ENCODE data around the gene OR10A4.
"Not testable (repeated sequence)": the region's sequence is repeated elsewhere in the genome, so short reads cannot be mapped to it uniquely, and the experiment has no call there.

The OR10A4 gene

DNA sequence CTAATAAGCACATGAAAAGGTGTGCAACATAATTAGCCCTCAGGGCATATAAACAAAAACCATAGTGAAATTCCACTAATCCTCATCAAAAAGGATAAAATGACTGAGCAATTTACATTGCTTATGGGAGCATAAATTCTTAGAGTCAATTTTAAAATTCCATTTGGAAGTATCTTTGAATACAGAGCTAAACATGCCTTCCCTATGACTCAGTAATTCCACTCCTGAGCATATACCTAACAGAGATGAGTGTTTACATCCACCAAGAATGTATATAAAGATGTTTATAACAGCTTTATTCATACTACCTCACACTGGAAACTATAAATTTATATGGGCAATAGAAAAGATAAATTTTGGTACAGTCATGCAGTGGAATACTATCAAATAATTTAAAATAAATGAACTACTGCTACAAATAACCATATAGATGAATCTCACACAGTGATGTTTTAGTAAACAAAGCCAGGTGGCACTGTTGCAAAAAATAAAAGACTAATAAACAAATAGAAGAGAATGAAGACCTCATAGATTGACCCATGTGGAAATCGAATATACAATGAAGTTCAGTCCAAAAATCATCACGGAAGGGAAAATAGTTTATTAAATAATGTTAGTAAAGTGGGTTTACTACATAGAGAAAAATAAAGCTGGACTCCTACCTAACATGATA lies 24.0 kb downstream of the OR10A4 start:
- no peak for DNase-seq

DNA sequence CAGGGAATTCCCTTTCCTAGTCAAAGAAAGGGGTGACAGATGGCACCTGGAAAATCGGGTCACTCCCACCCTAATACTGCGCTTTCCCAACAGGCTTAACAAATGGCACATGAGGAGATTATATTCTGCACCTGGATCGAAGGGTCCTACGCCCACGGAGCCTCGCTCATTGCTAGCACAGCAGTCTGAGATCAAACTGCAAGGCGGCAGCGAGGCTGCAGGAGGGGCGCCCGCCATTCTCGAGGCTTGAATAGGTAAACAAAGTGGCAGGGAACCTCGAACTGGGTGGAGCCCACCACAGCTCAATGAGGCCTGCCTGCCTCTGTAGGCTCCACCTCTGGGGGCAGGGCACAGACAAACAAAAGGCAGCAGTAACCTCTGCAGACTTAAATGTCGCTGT lies 28.4 kb downstream of the OR10A4 start:
- not testable (repeated sequence) for DNase-seq

DNA sequence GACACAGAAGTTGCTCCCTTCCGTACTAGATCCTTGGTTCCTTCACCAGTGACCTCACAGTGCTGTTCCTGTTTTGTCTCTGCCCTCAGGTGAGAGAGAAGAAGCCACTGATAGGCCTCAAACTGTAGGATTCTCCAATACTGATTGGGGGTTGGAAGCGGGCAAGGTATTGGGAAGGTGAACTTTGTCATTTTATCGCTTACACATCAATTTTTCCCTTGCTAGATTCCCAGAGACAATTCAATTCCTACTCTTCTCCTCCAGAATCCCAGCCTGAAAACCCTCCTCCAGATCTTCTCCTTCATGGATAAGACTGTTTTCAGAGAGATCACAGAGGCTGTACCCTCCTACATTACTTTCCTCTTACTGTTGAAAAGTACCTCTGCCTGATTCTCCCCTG lies 35.0 kb downstream of the OR10A4 start:
- DNase-seq, result no peak

DNA sequence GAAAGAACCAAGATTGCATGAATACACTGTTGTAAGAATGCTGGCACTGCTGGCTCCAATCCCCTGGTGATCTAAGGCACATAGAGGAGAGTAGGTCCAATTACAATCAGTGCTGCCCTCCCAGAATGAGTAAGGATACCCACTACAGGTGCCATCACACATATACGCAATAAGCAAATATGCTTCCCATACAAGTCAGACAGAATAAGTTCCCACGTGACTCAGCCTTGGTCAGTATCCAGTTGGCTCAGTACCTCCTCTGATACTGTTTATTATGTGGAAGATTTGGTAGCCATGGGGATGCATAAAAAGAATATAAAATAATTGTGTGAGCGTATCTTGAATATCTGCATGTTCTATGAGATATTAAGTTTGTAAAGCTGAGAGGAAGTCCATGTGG lies 35.5 kb downstream of the OR10A4 start:
- no peak for DNase-seq

DNA sequence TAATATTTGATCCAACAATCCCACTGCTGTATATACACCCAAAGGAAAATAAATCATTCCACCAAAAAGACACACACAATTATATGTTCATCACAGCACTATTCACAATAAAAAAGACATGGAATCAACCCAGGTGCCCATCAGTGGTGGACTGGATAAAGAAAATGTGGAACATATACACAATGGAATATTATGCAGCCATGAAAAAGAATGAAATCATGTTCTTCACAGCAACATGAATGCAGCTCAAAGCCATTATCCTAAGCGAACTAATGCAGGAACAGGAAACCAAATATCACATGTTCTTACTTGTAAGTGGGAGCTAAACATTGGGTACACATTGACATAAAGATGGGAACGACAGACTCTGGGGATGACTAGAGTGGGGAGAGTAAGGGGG lies 43.3 kb downstream of the OR10A4 start:
- DNase-seq, result no peak

DNA sequence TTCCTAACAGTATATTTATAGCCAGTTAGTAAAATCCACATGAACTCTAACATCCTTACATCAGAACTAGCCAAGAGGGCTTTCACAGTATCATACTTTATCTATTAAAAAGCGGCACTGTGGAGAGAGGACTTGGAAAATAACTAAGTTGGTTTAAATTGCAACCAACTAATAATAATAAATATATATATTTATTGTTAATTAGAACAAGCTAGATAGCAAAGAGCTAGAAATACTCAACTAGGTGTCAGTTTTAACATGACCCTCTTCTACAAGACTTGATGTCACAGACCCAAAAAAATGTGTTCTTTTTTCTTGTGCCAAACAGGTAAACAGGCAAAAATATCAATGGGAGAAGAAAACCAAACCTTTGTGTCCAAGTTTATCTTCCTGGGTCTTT lies 44.3 kb downstream of the OR10A4 start, which contains the start of gene OR2D3:
Gene OR2D3, plus strand, starts transcription at position 301 of the 400 bp plus-strand sequence. Its CDS starts 0 bp downstream, at position 301.
- no peak for DNase-seq

DNA sequence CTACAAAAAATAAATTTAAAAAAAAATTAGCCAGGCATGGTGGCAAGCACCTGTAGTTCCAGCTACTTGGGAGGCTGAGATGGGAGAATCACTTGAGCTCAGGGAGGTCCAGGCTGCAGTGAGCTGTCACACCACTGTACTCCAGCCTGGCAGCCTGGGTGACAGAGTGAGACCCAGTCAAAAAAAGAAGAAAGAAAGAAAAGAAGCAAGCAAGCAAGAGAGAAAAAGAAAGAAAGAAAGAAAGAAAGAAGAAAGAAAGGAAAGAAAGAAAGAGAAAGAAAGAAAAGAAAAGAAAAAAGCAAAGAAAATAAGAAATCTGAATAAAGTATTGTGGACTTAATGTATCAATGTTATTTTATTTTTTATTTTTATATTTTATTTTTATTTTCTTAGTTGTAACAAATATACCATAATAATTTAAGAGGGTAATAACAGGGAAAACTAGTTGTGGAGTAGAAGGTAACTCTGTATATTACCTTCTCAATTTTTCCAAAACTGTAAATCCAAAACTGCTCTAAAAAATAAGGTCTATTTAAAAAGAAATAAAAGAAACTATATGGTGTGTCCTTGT lies 48.7 kb downstream of the OR10A4 start:
- no peak for DNase-seq

DNA sequence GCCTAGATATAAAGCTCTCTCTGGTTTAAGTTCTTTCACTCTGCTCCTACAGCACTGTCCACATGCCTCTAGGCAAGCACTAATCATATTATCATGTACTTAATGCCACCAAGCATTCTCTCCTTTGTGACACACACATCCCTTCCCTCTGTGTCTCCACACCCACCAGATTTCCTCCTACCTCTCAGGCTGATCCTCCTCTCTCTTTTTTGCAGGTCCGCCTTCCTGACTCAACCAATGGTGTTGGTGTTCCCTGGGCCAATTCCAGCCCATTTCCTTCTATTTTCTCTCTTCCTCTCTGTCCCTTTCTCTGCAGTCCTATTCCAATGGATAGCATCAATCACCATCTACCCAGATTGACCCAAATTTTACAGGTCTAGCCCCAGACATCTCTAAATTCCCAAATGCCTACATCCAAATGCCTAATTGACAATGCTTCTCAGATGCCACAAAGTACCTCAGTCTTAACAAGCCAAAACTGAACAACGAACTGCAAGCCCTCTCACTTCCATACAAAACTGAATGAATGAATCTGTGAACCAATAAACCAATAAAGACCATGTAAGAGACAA lies 49.3 kb downstream of the OR10A4 start:
- no peak for DNase-seq

DNA sequence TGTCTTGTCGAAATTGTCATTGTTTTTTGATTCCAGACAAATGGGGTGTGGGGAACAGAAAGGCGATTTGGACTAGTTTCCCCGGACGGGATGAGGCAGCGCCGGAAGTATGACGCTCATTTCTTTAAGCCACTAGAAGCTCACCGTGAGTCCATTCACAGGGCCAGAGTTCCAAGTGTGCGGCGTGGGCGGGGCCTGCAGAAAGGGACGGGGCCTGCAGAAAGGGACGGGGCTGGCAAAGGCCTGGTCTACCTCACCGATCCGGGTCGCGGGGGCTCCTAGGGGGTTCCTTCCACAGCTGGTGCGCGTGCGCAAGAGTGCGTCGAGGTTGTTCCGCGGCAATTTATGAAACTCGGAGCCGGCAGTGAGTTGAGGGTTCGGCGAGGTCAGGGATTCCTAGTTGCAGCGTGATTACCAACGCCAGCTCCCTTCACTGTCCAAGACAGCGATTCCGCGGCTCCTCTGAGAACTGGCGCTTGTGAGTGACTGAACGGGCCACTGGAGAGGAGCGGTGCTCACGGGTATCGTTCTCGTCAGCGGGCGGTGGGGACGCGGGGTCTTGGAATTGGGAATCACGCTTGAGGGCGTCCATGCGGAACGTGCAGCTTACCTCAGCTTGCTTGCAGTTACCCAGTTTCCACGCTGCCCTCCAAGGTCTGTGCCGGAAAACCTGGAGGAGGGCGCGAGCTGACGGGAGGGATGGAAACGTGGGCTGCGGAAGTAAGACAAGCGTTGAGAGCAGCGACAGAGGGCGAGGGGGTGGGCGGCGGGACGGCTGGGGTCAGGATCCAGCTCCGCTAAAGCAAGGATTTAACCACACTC lies 50.0 kb downstream of the OR10A4 start, which contains the start of gene ZNF215:
Gene ZNF215, plus strand, starts transcription at position 219 of the 822 bp plus-strand sequence. CDS start 5,847 bp downstream, outside the sequence.
- DNase-seq, result no peak

DNA sequence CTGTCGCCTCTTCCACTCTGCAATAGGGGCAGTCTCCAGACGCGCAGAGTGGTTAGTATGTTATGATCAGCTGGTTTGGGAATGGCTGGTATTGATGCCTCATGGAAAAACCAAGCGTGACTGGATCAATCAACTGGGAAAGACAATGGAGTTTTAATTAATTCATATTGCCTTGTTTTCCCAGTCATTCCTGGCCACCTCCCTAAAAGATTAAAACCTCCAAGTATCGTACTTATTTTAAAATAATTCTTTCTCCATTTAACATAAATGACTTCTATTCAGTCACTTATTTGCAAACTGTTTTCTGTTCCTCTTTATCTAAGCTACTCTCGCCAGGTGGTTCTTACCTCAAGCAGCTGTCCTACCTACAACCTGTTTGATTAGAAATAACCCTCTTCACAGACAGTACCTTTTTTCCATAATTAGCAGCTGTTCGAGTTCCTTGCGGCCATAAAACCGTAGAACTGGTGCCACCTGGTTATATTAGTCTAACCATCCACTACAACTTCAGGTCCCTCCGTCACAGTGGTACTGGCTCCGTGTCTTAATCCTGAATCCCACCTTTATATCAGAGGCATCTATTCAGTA lies 50.7 kb downstream of the OR10A4 start:
- DNase-seq, result no peak
